ENCODE measurements around the gene MMP13.

GRCh38 chr11:102929972-102930371 is 25.6 kb downstream of the MMP13 start:
- TF ChIP-seq CTCF (conservative IDR thresholded peaks at IDR 0.05; ENCODE audit: low read length) = no peak
- TF ChIP-seq EZH2phosphoT487 (IDR thresholded peaks at IDR 0.05; ENCODE audit: borderline replicate concordance, low read depth, low read length) = no peak

All from OCI-LY7 (cell line).